ENCODE measurements around the gene SYCN. TPM values are rescaled to one million over a fixed set of nuclear protein-coding genes. Genes with fewer than 3 reads are reported as not detected.

Gene SYCN, protein sequence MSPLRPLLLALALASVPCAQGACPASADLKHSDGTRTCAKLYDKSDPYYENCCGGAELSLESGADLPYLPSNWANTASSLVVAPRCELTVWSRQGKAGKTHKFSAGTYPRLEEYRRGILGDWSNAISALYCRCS
- total RNA-seq (2013): not detected
- polyA plus RNA-seq (not detected), polyA minus RNA-seq (not detected in 2 replicates), total RNA-seq (0 reads per million in 11 experiments)

DNA sequence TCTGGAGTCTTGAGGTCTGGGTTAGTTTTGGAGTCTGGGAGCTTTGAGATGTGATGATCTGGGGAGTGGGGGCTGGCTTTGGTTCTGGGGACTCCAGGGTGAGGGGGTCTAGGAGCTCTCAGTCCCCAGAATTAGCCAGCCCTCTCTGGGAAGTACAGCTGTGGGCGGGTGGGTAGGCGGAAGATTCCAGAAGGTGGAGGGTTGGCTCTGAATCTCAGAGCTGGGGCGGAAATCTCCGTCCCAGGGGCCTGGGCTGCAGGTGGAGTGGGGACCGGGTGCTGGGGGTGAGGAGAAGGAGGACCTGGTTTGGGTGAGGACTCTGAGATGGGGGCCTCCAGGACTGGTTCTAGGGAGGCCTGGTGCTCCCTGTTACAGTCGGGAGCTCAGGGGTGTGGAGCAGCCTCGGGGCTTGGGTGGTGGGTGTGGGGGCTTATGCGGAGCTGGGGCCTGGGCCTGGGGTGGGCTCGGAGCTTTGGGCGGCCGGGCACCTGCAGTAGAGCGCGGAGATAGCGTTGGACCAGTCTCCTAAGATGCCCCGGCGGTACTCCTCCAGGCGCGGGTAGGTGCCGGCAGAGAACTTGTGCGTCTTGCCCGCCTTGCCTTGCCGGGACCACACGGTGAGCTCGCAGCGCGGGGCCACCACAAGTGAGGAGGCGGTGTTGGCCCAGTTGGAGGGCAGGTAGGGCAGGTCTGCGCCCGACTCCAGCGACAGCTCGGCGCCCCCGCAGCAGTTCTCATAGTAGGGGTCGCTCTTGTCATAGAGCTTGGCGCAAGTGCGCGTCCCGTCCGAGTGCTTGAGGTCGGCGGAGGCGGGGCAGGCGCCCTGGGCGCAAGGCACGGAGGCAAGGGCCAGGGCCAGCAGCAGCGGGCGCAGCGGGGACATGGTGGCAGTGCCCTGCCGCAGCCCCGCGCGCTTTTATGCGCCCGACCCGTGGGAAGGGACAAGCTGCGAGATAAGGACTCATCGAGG is at the start of gene SYCN:
Gene SYCN (minus strand): TSS at position 892 of the 970 bp plus-strand sequence. CDS start 9 bp downstream, at position 883.
- Mint-ChIP-seq H3K36me3 (no peaks in the 10 kb centered on the region), H3K27ac (no peak within 1 kb of the TSS), H3K27me3 (ENCODE audit: low read depth in 3 of 3) (peaks cover 42 to 67% (median 58%) of the 10 kb centered on the region in 3 donors), H3K4me3 (peak within 1 kb of the TSS in 1 of 2 donors; percentile 77), H3K9me3 (peaks cover 0 to 4% (median 2%) of the 10 kb centered on the region in 7 donors), H3K4me1 (no peaks in the 10 kb centered on the region)
- WGBS (ENCODE audit: insufficient coverage): 24% methylated on average over 53 of the region's 57 CpGs
- Histone ChIP-seq H4K20me1 (ENCODE audit: insufficient read depth, low read length) (no peaks in the 10 kb centered on the region), H3K9me3 (replicated peaks in 1 of 2; ENCODE audit: control insufficient read depth in 1 of 2, insufficient read depth in 1 of 2, low read length in 2 of 2) (no peaks in the 10 kb centered on the region), H3K4me2 (replicated peaks; ENCODE audit: extremely low read depth, low read length, poor library complexity, severe bottlenecking) (no peak within 1 kb of the TSS), H3K79me2 (ENCODE audit: insufficient read depth, low read length) (no peaks in the 10 kb centered on the region), H3K4me1 (ENCODE audit: control insufficient read depth in 1 of 2, insufficient read depth in 2 of 2, low read length in 2 of 2) (no peaks in the 10 kb centered on the region), H3K36me3 (replicated peaks in 1 of 2; ENCODE audit: control insufficient read depth in 1 of 2, insufficient read depth in 2 of 2, low read length in 2 of 2) (no peaks in the 10 kb centered on the region), H3K9ac (ENCODE audit: insufficient read depth, low read length, poor library complexity, severe bottlenecking) (no peak within 1 kb of the TSS), H3K27me3 (ENCODE audit: control insufficient read depth in 2 of 2, insufficient read depth in 2 of 2, low read length in 2 of 2) (peaks cover 0 to 31% of the 10 kb centered on the region in 2 donors), H3K4me3 (replicated peaks in 1 of 3; ENCODE audit: low read depth in 2 of 3, low read length in 3 of 3) (no peak within 1 kb of the TSS), H2AFZ (ENCODE audit: insufficient read depth, low read depth, low read length, poor library complexity, severe bottlenecking) (no peak within 1 kb of the TSS), H3K27ac (ENCODE audit: low read depth in 1 of 2, low read length in 2 of 2) (no peak within 1 kb of the TSS)
- TF ChIP-seq CTCF (IDR thresholded peaks at IDR 0.05): no peak
- intact Hi-C loops (cut with micrococcal nuclease): no loop called here
- no peak for DNase-seq

DNA sequence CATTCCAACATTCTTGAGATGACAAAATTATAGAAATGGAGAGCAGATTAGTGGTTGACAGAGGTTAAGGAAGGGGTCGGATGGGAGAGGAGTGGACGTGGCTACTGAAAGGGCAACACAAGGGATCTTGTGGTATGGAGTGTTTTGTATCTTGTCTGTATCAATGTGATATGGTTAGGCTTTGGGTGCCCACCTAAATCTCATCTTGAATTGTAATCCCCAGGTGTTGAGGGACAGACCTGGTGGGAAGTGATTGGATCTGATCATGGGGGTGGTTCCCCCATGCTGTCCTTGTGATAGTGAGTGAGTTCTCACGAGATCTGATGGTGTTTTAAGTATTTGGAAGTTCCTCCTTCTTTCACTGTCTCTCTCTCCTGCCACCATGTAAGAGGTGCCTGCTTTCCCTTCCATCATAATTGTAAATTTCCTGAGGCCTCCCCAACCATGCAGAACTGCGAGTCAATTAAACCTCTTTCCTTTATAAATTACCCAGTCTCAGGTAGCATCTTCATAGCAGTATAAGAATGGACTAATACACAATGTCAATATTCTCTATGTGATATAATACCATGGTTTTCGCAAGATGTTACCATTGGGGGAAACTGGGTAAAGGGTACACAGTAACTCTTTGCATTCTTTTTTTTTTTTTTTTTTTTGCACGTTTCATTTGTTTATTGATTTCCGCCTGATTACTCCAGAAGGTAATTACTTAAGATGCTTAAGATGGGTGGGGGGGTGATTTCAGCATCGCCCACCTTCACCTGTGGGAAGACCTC is 49.5 kb upstream of the SYCN start:
- H3K36me3 Mint-ChIP-seq: no peaks in the 10 kb centered on the region
- no peak for DNase-seq
- WGBS (ENCODE audit: insufficient coverage): 92% methylated on average over 3 of the region's 8 CpGs
- H3K9me3 Mint-ChIP-seq: peaks cover 0 to 7% (median 0%) of the 10 kb centered on the region in 7 donors
- intact Hi-C loops (cut with micrococcal nuclease): no loop called here
- Histone ChIP-seq H3K9me3 (replicated peaks in 1 of 2; ENCODE audit: control insufficient read depth in 1 of 2, insufficient read depth in 1 of 2, low read length in 2 of 2) (no peaks in the 10 kb centered on the region), H3K36me3 (replicated peaks in 1 of 2; ENCODE audit: control insufficient read depth in 1 of 2, insufficient read depth in 2 of 2, low read length in 2 of 2) (no peaks in the 10 kb centered on the region), H3K79me2 (ENCODE audit: insufficient read depth, low read length) (no peaks in the 10 kb centered on the region), H3K4me2 (replicated peaks; ENCODE audit: extremely low read depth, low read length, poor library complexity, severe bottlenecking) (no peak overlapping the region), H3K4me1 (ENCODE audit: control insufficient read depth in 1 of 2, insufficient read depth in 2 of 2, low read length in 2 of 2) (no peaks in the 10 kb centered on the region), H2AFZ (ENCODE audit: insufficient read depth, low read depth, low read length, poor library complexity, severe bottlenecking) (no peak overlapping the region), H3K27ac (ENCODE audit: low read depth in 1 of 2, low read length in 2 of 2) (no peak overlapping the region), H4K20me1 (ENCODE audit: insufficient read depth, low read length) (no peaks in the 10 kb centered on the region), H3K9ac (ENCODE audit: insufficient read depth, low read length, poor library complexity, severe bottlenecking) (no peak overlapping the region), H3K4me3 (replicated peaks in 1 of 3; ENCODE audit: low read depth in 2 of 3, low read length in 3 of 3) (no peak overlapping the region), H3K27me3 (ENCODE audit: control insufficient read depth in 2 of 2, insufficient read depth in 2 of 2, low read length in 2 of 2) (peaks cover 0 to 6% of the 10 kb centered on the region in 2 donors)
- no peak overlapping the region for H3K4me3 Mint-ChIP-seq
- H3K4me1 Mint-ChIP-seq: no peaks in the 10 kb centered on the region
- no peak for TF ChIP-seq CTCF (IDR thresholded peaks at IDR 0.05)
- no peak overlapping the region for H3K27ac Mint-ChIP-seq
- peaks cover 15 to 20% (median 19%) of the 10 kb centered on the region in 3 donors for H3K27me3 Mint-ChIP-seq (ENCODE audit: low read depth in 3 of 3)
